Psoas muscle (tissue), 8 donors: ENCODE results near the gene FALEC. TPM values are rescaled to one million over a fixed set of nuclear protein-coding genes. Genes with fewer than 3 reads are reported as not detected.

Source experiments
- ATAC-seq, 4 donors: fragments of 200-7000 bp; cut with Tn5 transposase; one replicate each; pipeline ENCODE4 v1.9.1; 2020; ENCODE audit warnings: moderate library complexity in 3 of 4, mild to moderate bottlenecking in 2 of 4
- DNase-seq, 2 donors: peaks; one replicate each; pipeline ENCODE4 v3.0.0-alpha.2; 2020
- H3K27ac ChIP-seq: fragments of 200-600 bp; one replicate; pipeline ENCODE4 v1.8.0; 2022
- H3K27me3 ChIP-seq, 3 donors: fragments of 200-600 bp in 1 of 3; one replicate each; pipeline versions ENCODE4 v1.6.1 to v1.8.0; 2013 to 2022; ENCODE audit warnings: low read length in 2 of 3, mild to moderate bottlenecking in 2 of 3, moderate library complexity in 1 of 3; ENCODE audit not compliant: insufficient read depth in 3 of 3
- H3K36me3 ChIP-seq, 2 donors: fragments of 200-600 bp in 1 of 2; one replicate each; pipeline versions ENCODE4 v1.6.1 to v1.8.0; 2013 to 2022; ENCODE audit warnings: low read depth in 1 of 2, mild to moderate bottlenecking in 1 of 2, moderate library complexity in 1 of 2; ENCODE audit not compliant: insufficient read depth in 1 of 2
- H3K4me1 ChIP-seq: fragments of 200-600 bp; one replicate; pipeline ENCODE4 v1.8.0; 2022
- H3K4me3 ChIP-seq: fragments of 200-600 bp; one replicate; pipeline ENCODE4 v1.8.0; 2022; ENCODE audit warnings: mild to moderate bottlenecking
- H3K9me3 ChIP-seq: fragments of 200-600 bp; one replicate; pipeline ENCODE4 v1.8.0; 2022
- WGBS, 3 donors: extraction: QIAGEN DNeasy Blood & Tissue Kit; methylation state at CpG; one replicate each; pipeline versions ENCODE4 v1.1.6 to v1.1.7; 2013; 5-methylcytosine and 5-hydroxymethylcytosine counted together
- intact Hi-C, 2 donors: fragments of 100-400 bp; cut with DNase I; formaldehyde crosslinking; loops; one replicate each; pipeline versions ENCODE4 v1.11.0 to v1.14.2; 2022
- polyA plus RNA-seq, 3 donors: library from polyadenylated mRNA; stranded (reverse); fragments of 200-250 nt; gene quantifications; one replicate each; pipeline ENCODE4 v1.2.3, GENCODE V29; 2013
- total RNA-seq, 4 donors: library from RNA; stranded (reverse); fragmentation: NEBNext Ultra II Directional in 2 of 4; extraction: Animal tissue kit (Norgen Biotek cat#: 25700) in 2 of 4; gene quantifications; one replicate each; pipeline versions ENCODE4 v1.2.1 to v1.2.4, GENCODE V29; 2021 to 2023
- TF ChIP-seq, protein P1 (sequence below): fragments of 200-600 bp; IDR thresholded peaks from one replicate; pipeline ENCODE4 v1.8.0; 2022; ENCODE audit warnings: antibody characterized with exemption
- donor health status: healthy with polysubstance abuse.
- donor health status: DM: no; HTN: no; CAD: no; lungs with moderate emphysema.
- donor health status: Bipolar disorder and iron deficiency.
- donor health status: healthy.
- donor health status: DM: yes; HTN: yes; CAD: no.
- donor health status: DM: no; HTN: no; CAD: no.
- donor health status: DM: no; HTN: no; CAD: no.
- donor health status: DM: yes; HTN: yes; CAD: no.

FALEC gene
- total and polyA plus RNA-seq, 7 donors, result 0.38 to 1.2 (median 0.39) TPM; not detected in 4

DNA sequence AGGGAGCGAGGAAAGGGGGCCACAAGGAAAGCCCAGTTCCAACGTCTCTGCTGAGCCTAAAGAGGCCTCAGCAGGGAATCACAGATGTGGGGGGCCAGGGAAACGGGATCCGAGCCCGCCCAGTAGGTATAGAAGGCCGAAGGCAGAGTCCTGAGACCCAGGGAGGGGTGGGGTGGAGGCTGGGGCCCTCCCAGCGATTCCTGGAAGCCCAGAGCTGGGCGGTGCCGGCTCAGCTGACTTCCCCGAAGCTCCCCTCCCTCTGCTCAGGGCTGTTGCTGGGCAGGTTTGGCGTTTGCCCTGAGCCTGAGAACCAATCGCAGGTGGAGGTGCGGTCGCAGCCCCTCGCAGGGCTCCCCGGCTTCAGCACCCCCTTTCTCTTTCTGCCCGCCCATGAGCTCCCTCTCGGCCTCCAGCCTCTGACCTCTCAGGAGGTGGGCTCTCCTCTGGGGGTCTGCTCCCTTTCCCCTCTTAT is 46.5 kb downstream of the FALEC start:
- ATAC-seq (peak; percentile 77 to 80 (median 78)), DNase-seq (peak; percentile 93 to 97)
- Histone ChIP-seq H3K9me3 (no peaks in the 10 kb centered on the region), H3K27ac (peak overlapping the region; percentile 100), H3K36me3 (peaks cover 0 to 12% of the 10 kb centered on the region in 2 donors), H3K27me3 (no peaks in the 10 kb centered on the region), H3K4me1 (peaks cover 67% of the 10 kb centered on the region), H3K4me3 (peak overlapping the region; percentile 71)
- intact Hi-C loops, result loop anchor here (1.0 to 10.0 kb wide), 5 partner anchors 17 to 133 kb away; partner anchors contain the start of genes MCL1 (in 2 of the 2), ENSA (in 1 of the 2) and GOLPH3L (in 1 of the 2)
- TF ChIP-seq, protein P1, sequence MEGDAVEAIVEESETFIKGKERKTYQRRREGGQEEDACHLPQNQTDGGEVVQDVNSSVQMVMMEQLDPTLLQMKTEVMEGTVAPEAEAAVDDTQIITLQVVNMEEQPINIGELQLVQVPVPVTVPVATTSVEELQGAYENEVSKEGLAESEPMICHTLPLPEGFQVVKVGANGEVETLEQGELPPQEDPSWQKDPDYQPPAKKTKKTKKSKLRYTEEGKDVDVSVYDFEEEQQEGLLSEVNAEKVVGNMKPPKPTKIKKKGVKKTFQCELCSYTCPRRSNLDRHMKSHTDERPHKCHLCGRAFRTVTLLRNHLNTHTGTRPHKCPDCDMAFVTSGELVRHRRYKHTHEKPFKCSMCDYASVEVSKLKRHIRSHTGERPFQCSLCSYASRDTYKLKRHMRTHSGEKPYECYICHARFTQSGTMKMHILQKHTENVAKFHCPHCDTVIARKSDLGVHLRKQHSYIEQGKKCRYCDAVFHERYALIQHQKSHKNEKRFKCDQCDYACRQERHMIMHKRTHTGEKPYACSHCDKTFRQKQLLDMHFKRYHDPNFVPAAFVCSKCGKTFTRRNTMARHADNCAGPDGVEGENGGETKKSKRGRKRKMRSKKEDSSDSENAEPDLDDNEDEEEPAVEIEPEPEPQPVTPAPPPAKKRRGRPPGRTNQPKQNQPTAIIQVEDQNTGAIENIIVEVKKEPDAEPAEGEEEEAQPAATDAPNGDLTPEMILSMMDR, result no peak
- WGBS, 3 donors, result 0% methylated on average over 8 to 18 of the region's 18 CpGs

GRCh38 chr1:150562446-150563339 is 47.1 kb downstream of the FALEC start:
- peak overlapping the region; percentile 100 for H3K27ac ChIP-seq
- no peaks in the 10 kb centered on the region for H3K27me3 ChIP-seq
- DNase-seq (peak in 1 of 2 donors; percentile 69), ATAC-seq (peak in 1 of 4 donors; percentile 11)
- no peaks in the 10 kb centered on the region for H3K9me3 ChIP-seq
- H3K4me1 ChIP-seq, result peaks cover 73% of the 10 kb centered on the region
- TF ChIP-seq, protein P1, result no peak
- intact Hi-C loops, result loop anchor here in 1 of 2 donors (10.0 kb wide), 1 partner anchor 132 kb away; the partner anchor contains the start of gene GOLPH3L
- peaks cover 0 to 6% of the 10 kb centered on the region in 2 donors for H3K36me3 ChIP-seq
- peak overlapping the region; percentile 71 for H3K4me3 ChIP-seq
- WGBS, 3 donors, result 2 to 3% (median 3%) methylated on average over 4 of the region's 4 CpGs

DNA sequence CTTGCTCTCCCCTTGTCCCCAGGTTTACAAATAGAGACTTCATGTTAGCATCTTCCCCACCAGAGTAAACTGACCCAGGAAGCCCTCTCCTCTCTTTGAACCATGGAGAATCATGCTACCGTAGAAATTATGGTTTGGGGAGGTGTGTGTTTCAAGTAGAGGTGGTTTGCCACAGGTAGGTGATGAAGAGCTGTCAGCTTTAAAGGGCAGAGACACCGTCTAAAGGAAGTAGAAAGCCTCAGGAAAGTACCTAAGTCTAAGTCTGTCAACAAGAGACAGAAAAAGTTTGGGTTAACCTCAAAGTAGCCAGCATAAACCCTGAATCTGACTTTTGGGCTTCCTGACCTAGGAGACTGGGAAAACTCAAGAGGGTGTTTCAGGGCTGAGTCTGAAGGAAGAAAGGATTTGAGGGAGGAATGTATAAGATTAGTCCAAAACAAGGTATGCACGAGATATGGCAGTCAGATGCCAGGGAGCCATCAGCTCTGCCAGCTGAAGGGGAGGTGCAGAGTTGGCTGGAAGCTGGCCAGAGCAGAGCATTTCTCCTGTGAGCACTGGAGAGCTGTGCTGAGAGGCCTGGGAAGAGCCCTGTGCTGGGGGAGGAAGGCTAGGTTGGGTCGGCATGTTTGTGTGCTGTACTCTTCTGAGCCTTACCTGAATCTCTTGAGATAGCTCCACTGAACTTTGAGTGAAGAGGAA is 47.9 kb downstream of the FALEC start:
- DNase-seq, result no peak
- WGBS, 3 donors, result 11 to 23% (median 12%) methylated on average over 4 of the region's 4 CpGs

More for the DNA sequence above, 47.9 kb downstream of the FALEC start:
- ATAC-seq, result no peak
- Histone ChIP-seq H3K27ac (peak overlapping the region; percentile 100), H3K4me1 (peaks cover 80% of the 10 kb centered on the region), H3K27me3 (no peaks in the 10 kb centered on the region), H3K4me3 (peak overlapping the region; percentile 71), H3K36me3 (no peaks in the 10 kb centered on the region), H3K9me3 (no peaks in the 10 kb centered on the region)
- TF ChIP-seq, protein P1, result no peak
- intact Hi-C loops, result loop anchor here in 1 of 2 donors (10.0 kb wide), 1 partner anchor 131 kb away; the partner anchor contains the start of gene GOLPH3L
